Stimulated activated CD4-positive, alpha-beta T cell treated with anti-CD3 and anti-CD28 coated beads, Interleukin-15, amount 100 ng/mL, for 24 hours (primary cell): ENCODE results near the gene PPP6R3.
A peak's percentile ranks its signal among the peaks of the same experiment; 100 is the strongest.
"Not testable (repeated sequence)": the region's sequence is repeated elsewhere in the genome, so short reads cannot be mapped to it uniquely, and the experiment has no call there.

Experiments
- DNase-seq: peaks from one replicate; pipeline ENCODE4 v3.0.0-alpha.2; 2020

Gene PPP6R3

DNA sequence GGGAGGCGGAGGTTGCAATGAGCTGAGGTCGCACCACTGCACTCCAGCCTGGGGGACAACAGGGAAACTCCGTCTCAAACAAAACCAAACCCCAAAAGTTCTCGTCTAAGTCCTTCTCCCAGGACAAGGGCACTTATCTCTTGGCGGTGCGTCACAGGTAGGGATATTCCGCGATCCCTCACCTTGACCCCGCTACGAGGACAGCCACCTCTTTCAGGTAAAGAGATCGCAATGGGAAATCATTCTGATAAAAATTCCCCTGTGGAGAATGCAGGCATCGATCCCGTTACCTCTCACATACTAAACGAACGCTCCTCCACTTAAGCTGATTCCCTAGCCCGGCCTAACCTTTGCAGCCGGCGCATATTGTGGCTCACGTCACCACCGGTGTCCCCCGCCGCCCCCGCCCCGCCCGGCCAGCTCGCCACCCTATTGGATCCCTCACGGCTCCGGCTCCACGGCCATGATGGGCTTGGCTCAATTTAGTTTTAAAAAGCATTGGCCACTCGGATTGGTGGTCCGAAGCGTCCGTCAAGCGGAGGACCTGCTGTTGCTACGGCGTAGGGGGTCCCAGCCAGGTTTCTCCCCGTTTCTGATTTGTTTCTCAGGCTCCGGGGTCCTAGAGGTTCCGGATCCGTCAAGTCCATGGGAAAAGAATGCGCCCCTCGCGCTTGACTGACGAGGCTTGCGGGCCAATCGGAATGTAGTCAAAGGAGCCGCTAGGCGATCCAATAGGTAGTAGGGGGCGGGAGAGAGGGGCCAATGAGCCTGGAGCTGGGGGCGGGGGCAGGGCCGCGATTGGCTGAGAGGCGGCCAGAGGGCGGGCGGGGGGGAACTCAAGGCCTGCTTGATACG lies 439 bp upstream of the PPP6R3 start:
- DNase-seq: peak; percentile 96

DNA sequence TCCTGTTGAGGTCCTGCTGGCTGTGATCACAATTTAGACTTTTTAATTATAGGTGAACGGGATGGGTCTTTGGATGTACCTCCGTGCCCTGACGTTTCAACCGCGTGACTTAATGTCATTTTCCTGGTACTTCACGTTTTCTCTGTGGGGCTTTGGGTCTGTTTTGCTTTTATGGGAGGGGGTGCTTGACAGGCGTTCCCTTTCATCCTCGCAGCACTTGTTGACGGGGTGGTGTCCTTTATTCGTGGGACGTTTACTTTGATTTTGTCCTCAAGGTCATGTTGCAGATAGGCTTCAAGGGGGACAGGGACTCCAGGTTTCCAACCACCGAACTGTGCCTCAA lies 994 bp downstream of the PPP6R3 start:
- DNase-seq: no peak

GRCh38 chr11:68463714-68464113 lies 3.2 kb downstream of the PPP6R3 start:
- DNase-seq: no peak

- DNase-seq: no peak
Observed at GRCh38 chr11:68467201-68467834, 6.8 kb downstream of the PPP6R3 start.

DNA sequence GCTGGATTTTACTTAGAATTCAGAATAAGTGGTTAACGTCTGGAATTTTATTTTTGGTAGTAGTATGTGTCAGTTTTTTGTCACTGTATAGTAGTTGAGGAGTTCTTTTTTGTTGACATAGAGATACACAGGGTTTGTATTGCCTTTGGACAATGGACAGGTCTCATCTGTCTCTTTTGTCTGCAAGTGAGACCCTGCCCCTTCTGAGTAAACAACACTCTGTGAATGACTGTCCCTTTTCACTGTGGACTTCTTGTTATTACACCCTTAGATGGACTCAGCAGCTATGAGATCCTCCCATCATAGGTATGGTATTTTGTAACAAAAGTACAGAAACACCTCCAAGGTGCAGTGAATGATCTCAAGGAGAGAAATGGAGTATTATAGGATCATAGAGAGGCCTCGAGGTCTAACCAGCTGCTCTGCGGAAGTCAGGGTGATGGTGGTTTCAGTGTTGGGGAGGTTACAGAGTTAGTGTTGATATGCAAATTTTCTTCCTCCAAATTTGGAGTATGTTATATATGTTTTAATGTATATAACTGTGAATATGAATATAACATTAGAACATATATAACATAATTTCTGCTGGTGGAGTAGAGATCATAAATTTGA lies 7.8 kb downstream of the PPP6R3 start:
- no peak for DNase-seq

GRCh38 chr11:68469122-68469521 lies 8.6 kb downstream of the PPP6R3 start:
- no peak for DNase-seq

GRCh38 chr11:68469642-68470041 lies 9.1 kb downstream of the PPP6R3 start:
- no peak for DNase-seq

- no peak for DNase-seq
Observed at GRCh38 chr11:68470304-68470811, 9.8 kb downstream of the PPP6R3 start.

DNA sequence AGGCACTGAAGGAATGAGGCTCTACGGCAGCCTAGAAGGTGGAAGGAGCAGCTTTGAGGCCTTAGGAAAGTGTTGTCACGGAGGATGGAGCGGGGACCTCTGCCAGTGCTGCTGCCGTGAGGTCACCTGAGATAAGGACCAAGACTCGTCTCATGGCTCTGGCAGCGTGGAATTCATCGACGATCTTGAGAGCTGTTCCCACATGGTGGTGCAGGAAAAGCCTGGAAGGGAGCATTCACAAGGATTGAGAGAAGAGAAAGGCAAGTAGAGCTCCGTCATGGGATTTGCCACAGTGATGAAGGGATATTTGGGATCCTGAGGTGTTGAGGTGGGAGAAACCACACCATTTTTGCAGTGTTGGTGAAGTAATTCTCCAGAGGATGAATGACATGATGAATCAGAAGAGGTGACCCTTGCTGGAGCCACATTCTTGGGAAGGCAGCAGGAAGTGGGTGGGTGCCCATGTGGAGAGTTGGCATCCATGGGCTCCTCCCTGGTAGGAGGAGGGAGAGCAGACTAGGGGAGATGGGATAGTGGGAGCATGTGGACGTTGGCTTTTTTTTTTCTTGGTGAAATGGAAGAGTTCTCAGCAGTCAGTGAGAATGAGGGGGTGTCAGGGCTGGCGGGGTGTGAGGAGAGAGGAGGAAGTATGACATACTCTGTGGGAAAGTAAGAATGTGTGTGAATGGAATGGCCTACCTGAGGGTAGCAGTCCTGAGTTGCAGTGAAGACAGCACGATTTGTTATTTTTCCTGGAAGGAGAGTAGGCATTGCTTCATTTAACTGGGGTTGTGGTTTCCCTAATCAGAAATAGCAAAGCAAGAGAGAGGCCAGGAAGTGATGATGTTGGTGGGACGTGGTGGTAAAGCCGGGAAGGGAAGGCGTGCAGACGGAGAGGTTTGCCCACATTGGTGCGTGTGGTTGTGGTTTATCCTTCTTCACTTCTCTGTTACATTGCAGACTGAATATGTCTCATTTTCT lies 11.1 kb downstream of the PPP6R3 start:
- DNase-seq: peak; percentile 71

DNA sequence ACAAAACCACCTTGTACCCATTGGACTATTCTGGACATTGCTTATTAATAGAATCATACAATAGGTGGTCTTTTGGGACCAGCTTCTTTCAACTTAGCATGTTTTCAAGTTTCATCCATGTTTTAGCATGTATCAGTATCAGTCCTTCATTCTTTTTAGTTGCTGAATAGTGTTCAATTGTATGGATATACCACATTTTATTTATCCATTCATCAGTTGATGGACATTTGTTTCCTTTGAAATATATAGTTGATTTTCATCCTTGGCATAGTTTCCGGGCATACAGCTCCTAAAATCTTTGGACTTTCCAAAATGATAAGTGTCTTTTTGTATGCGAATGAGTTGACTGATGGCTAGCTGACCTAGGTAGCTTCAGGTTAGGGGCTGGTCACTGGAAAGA lies 12.2 kb downstream of the PPP6R3 start:
- no peak for DNase-seq

GRCh38 chr11:68473693-68474092 lies 13.1 kb downstream of the PPP6R3 start:
- DNase-seq: no peak

DNA sequence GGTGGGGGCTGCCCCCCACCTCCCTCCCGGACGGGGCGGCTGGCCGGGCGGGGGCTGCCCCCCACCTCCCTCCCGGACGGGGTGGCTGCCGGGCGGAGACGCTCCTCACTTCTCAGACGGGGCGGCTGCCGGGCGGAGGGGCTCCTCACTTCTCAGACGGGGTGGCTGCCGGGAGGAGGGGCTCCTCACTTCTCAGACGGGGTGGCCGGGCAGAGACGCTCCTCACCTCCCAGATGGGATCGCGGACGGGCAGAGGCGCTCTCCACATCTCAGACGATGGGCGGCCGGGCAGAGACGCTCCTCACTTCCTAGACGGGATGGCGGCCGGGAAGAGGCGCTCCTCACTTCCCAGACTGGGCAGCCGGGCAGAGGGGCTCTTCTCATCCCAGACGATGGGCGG lies 15.1 kb downstream of the PPP6R3 start:
- not testable (repeated sequence) for DNase-seq

DNA sequence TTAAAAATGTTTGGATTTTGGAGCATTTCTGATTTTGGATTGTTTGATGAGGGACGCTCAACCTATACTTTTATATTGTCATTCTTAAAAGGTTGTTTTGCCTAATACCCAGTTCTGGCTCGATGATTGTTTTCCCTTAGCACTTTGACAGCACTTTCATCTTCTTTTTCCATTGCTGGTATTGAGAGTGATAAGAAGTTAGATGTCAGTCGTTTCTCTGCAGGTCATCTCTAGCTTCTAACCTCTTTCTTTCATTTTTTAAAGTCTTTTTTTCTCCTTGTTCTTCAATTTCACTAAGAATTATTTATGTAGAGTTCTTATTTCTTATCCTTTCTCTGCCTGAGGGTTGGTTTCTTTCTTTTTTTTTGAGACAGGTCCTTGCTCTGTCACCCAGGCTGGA lies 18.8 kb downstream of the PPP6R3 start:
- no peak for DNase-seq

GRCh38 chr11:68480193-68480592 lies 19.6 kb downstream of the PPP6R3 start:
- no peak for DNase-seq

DNA sequence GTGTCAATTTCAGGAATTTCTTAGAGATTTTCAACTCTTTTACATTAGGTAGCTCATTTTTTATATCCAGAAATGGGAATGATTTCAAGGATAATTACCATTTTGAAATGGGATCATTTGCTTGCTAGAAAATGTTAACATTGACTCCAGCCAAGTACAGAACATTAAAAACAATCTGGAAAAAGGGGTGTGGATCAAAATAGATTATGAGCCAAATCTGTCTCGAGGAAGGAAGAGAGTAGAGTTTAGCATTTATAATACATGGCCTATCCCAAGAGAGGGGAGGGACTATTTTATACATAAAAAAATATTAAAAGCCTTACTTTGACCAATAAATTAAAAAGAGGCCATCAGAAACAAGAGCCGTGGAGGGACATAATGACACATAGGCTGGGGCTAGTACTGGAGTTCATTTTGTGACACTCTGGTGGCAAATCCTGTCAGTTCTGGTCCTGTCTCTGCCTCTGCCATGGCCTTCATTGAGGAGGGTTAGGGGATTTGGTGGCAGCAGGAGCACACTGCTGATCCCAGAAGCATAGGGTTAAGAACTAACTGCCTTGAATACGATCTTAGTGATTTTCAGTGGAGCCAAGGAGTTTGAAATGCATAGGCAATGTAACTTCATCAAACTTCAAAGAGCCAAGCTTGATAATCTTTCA lies 20.4 kb downstream of the PPP6R3 start:
- DNase-seq: no peak

GRCh38 chr11:68481579-68482240 lies 21.2 kb downstream of the PPP6R3 start:
- no peak for DNase-seq

- DNase-seq: no peak
Observed at GRCh38 chr11:68488623-68489022, 28.1 kb downstream of the PPP6R3 start.

GRCh38 chr11:68495220-68495729 lies 34.7 kb downstream of the PPP6R3 start:
- no peak for DNase-seq

- no peak for DNase-seq
Observed at GRCh38 chr11:68495872-68496271, 35.3 kb downstream of the PPP6R3 start.

GRCh38 chr11:68497761-68498160 lies 37.2 kb downstream of the PPP6R3 start:
- no peak for DNase-seq

GRCh38 chr11:68498321-68498720 lies 37.8 kb downstream of the PPP6R3 start:
- DNase-seq: no peak
